MM.1S (cell line): Measurements from ENCODE around the gene HABP4.

Experiments used
- DNase-seq: peaks from one replicate; pipeline ENCODE4 v3.0.0-alpha.2; 2015
- H2AFZ ChIP-seq: fragments of 300-600 bp; sonication (generic); 2 replicates; pipeline ENCODE4 v1.6.0; 2016; ENCODE audit warnings: antibody characterized with exemption, low read length
- H3F3A ChIP-seq: fragments of 300-600 bp; sonication (generic); 2 replicates; pipeline ENCODE4 v1.6.1; 2016; ENCODE audit warnings: mild to moderate bottlenecking, antibody characterized with exemption, low read length, moderate library complexity, mixed read lengths; ENCODE audit not compliant: insufficient read depth
- H3K27ac ChIP-seq: fragments of 300-600 bp; sonication (generic); 2 replicates; pipeline ENCODE4 v1.5.1; 2016; ENCODE audit warnings: mild to moderate bottlenecking, low read length
- H3K27me3 ChIP-seq: fragments of 300-600 bp; sonication (generic); replicated peaks from 2 replicates; pipeline ENCODE4 v1.6.0; 2016; ENCODE audit warnings: low read length; ENCODE audit not compliant: insufficient read depth
- H3K36me3 ChIP-seq: fragments of 300-600 bp; sonication (generic); replicated peaks from 2 replicates; pipeline ENCODE4 v1.6.1; 2016; ENCODE audit warnings: mild to moderate bottlenecking, low read length, mixed read lengths; ENCODE audit not compliant: insufficient read depth
- H3K4me1 ChIP-seq: fragments of 300-600 bp; sonication (generic); 2 replicates; pipeline ENCODE4 v1.6.1; 2016; ENCODE audit warnings: low read length, mixed read lengths
- H3K4me2 ChIP-seq: fragments of 300-600 bp; sonication (generic); 2 replicates; pipeline ENCODE4 v1.6.0; 2016; ENCODE audit warnings: low read depth, low read length
- H3K4me3 ChIP-seq: fragments of 300-600 bp; sonication (generic); 2 replicates; pipeline ENCODE4 v1.5.1; 2016; ENCODE audit warnings: low read length, mixed read lengths
- H3K79me2 ChIP-seq: fragments of 300-600 bp; sonication (generic); 2 replicates; pipeline ENCODE4 v1.6.1; 2016; ENCODE audit warnings: mixed run types, low read length, mixed read lengths
- H3K9ac ChIP-seq: fragments of 300-600 bp; sonication (generic); 2 replicates; pipeline ENCODE4 v1.6.1; 2016; ENCODE audit warnings: low read length, mixed read lengths
- H3K9me2 ChIP-seq: fragments of 300-600 bp; sonication (generic); replicated peaks from 2 replicates; pipeline ENCODE4 v1.6.1; 2016; ENCODE audit warnings: mild to moderate bottlenecking, low read length, mixed read lengths; ENCODE audit not compliant: insufficient read depth
- H3K9me3 ChIP-seq: fragments of 300-600 bp; sonication (generic); replicated peaks from 2 replicates; pipeline ENCODE4 v1.6.1; 2016; ENCODE audit warnings: mild to moderate bottlenecking, low read length, mixed read lengths; ENCODE audit not compliant: insufficient read depth
- H4K20me1 ChIP-seq: fragments of 300-600 bp; sonication (generic); 2 replicates; pipeline ENCODE4 v1.6.1; 2016; ENCODE audit warnings: mild to moderate bottlenecking, low read length, moderate library complexity, mixed read lengths; ENCODE audit not compliant: insufficient read depth
- EZH2 ChIP-seq: fragments of 300-600 bp; sonication (generic); optimal IDR thresholded peaks from 2 replicates; pipeline ENCODE3; 2017; ENCODE audit warnings: low read depth, mild to moderate bottlenecking, antibody characterized with exemption, low read length, mixed read lengths
- EZH2phosphoT487 ChIP-seq: fragments of 300-600 bp; sonication (generic); IDR thresholded peaks from 2 replicates; pipeline ENCODE4 v1.6.1; 2018; ENCODE audit warnings: antibody characterized with exemption, low read length
- TF ChIP-seq, protein P1 (sequence below): fragments of 300-600 bp; sonication (generic); IDR thresholded peaks from 2 replicates; pipeline ENCODE4 v1.5.1; 2016; ENCODE audit warnings: antibody characterized with exemption, low read length, mixed read lengths

HABP4 gene

GRCh38 chr9:96503918-96504317 is 53.9 kb downstream of the HABP4 start:
- no peak overlapping the region for H3K27ac ChIP-seq
- DNase-seq = no peak

GRCh38 chr9:96505316-96505991 is 55.5 kb downstream of the HABP4 start:
- H3K4me1 ChIP-seq = 0 out of 2 replicates have a peak, but pooled peaks cover 5% of the 10 kb centered on the region
- no peaks in the 10 kb centered on the region for H4K20me1 ChIP-seq
- H3K4me3 ChIP-seq = no peak overlapping the region
- no peaks in the 10 kb centered on the region for H3K9me2 ChIP-seq
- no peak overlapping the region for H3K4me2 ChIP-seq
- no peaks in the 10 kb centered on the region for H3K27me3 ChIP-seq
- TF ChIP-seq EZH2 = no peak
- TF ChIP-seq EZH2phosphoT487 = no peak
- TF ChIP-seq, protein P1, sequence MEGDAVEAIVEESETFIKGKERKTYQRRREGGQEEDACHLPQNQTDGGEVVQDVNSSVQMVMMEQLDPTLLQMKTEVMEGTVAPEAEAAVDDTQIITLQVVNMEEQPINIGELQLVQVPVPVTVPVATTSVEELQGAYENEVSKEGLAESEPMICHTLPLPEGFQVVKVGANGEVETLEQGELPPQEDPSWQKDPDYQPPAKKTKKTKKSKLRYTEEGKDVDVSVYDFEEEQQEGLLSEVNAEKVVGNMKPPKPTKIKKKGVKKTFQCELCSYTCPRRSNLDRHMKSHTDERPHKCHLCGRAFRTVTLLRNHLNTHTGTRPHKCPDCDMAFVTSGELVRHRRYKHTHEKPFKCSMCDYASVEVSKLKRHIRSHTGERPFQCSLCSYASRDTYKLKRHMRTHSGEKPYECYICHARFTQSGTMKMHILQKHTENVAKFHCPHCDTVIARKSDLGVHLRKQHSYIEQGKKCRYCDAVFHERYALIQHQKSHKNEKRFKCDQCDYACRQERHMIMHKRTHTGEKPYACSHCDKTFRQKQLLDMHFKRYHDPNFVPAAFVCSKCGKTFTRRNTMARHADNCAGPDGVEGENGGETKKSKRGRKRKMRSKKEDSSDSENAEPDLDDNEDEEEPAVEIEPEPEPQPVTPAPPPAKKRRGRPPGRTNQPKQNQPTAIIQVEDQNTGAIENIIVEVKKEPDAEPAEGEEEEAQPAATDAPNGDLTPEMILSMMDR = no peak
- H3K27ac ChIP-seq = no peak overlapping the region
- no peak overlapping the region for H3K9ac ChIP-seq
- no peak for DNase-seq
- H3F3A ChIP-seq = 0 out of 2 replicates have a peak, but pooled peaks cover 4% of the 10 kb centered on the region
- H3K36me3 ChIP-seq = no peaks in the 10 kb centered on the region
- H2AFZ ChIP-seq = no peak overlapping the region
- H3K9me3 ChIP-seq = no peaks in the 10 kb centered on the region
- no peaks in the 10 kb centered on the region for H3K79me2 ChIP-seq

More at GRCh38 chr9:96503918-96504317, 53.9 kb downstream of the HABP4 start:
- Histone ChIP-seq H3K27me3 (no peaks in the 10 kb centered on the region), H3K36me3 (no peaks in the 10 kb centered on the region), H3K4me1 (no peaks in the 10 kb centered on the region), H3F3A (no peaks in the 10 kb centered on the region), H3K9me3 (no peaks in the 10 kb centered on the region), H3K9me2 (no peaks in the 10 kb centered on the region), H3K4me2 (no peak overlapping the region), H4K20me1 (no peaks in the 10 kb centered on the region), H3K4me3 (no peak overlapping the region), H3K9ac (no peak overlapping the region), H2AFZ (no peak overlapping the region), H3K79me2 (no peaks in the 10 kb centered on the region)
- no peak for TF ChIP-seq EZH2
- TF ChIP-seq, protein P1 = no peak
- TF ChIP-seq EZH2phosphoT487 = no peak

DNA sequence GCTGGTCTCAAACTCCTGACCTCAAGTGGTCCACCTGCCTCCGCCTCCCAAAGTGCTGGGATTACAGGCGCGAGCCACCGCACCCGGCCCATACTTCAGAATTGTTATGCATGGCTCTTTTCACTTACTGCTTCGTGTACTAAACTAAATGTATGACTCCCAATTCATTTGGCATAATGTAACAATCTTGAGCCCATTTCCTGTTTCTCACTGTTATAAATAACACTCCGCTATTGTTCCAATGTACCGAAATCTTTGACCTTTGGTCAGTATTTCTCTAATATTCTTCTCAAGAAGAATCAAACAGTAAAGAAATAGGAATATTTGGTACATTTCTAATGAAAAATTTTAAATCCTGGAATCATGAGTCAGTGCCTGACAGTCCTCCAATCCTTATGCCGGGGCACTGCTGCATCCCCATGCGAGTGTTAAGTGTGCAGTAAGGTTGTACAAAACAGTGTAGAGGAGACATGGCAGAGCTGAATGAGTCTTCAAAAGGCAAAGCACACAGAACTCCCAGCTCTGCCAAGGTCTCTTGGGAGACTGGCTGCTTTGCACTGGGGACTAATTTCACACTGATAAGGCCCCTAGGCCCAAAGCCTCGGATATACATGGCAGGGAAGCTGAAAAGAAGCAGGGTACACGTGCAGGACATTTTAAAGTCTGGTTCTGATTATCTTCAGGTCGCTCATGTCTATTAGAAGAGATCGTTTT is 58.4 kb downstream of the HABP4 start:
- no peak overlapping the region for H3K27ac ChIP-seq
- no peaks in the 10 kb centered on the region for H3K9me2 ChIP-seq
- H3K4me1 ChIP-seq = 0 out of 2 replicates have a peak, but pooled peaks cover 5% of the 10 kb centered on the region
- no peaks in the 10 kb centered on the region for H3K9me3 ChIP-seq
- no peak overlapping the region for H3K4me2 ChIP-seq
- TF ChIP-seq EZH2phosphoT487 = no peak
- TF ChIP-seq EZH2 = no peak
- TF ChIP-seq, protein P1 = no peak
- H4K20me1 ChIP-seq = no peaks in the 10 kb centered on the region
- H3K9ac ChIP-seq = no peak overlapping the region
- no peaks in the 10 kb centered on the region for H3K79me2 ChIP-seq
- no peak overlapping the region for H2AFZ ChIP-seq
- DNase-seq = no peak
- no peaks in the 10 kb centered on the region for H3K27me3 ChIP-seq
- H3F3A ChIP-seq = 0 out of 2 replicates have a peak, but pooled peaks cover 4% of the 10 kb centered on the region
- H3K36me3 ChIP-seq = no peaks in the 10 kb centered on the region
- H3K4me3 ChIP-seq = no peak overlapping the region
